Measurements from ENCODE around the gene ID1.

Gene ID1

GRCh38 chr20:31605031-31605901 lies at the start of gene ID1:
TSS of gene ID1 (plus strand) at chr20:31605289. CDS start at chr20:31605388, 99 bp downstream.
- DNase-seq: peak; percentile 92 to 93

GRCh38 chr20:31559704-31560093 lies 45.4 kb upstream of the ID1 start:
- no peak for DNase-seq

- DNase-seq: peak; percentile 76
Measured at GRCh38 chr20:31560094-31560745, 44.9 kb upstream of the ID1 start.

- DNase-seq: peak; percentile 10 to 15
Measured at GRCh38 chr20:31560746-31561598, 44.1 kb upstream of the ID1 start.

- no peak for DNase-seq
Measured at GRCh38 chr20:31562241-31562640, 42.8 kb upstream of the ID1 start.

GRCh38 chr20:31564284-31564683 lies 40.8 kb upstream of the ID1 start:
- DNase-seq: no peak

- no peak for DNase-seq
Measured at GRCh38 chr20:31565699-31566318, 39.3 kb upstream of the ID1 start.

GRCh38 chr20:31566319-31566657 lies 38.8 kb upstream of the ID1 start:
- DNase-seq: no peak

- no peak for DNase-seq
Measured at GRCh38 chr20:31566658-31567379, 38.3 kb upstream of the ID1 start.

GRCh38 chr20:31567380-31567720 lies 37.7 kb upstream of the ID1 start:
- DNase-seq: no peak

- DNase-seq: no peak
Measured at GRCh38 chr20:31568041-31568731, 36.9 kb upstream of the ID1 start.

- no peak for DNase-seq
Measured at GRCh38 chr20:31568773-31569162, 36.3 kb upstream of the ID1 start.

GRCh38 chr20:31569163-31570020 lies 35.7 kb upstream of the ID1 start:
- DNase-seq: peak; percentile 50 to 57

GRCh38 chr20:31570021-31570463 lies 35.0 kb upstream of the ID1 start:
- DNase-seq: no peak

- no peak for DNase-seq
Measured at GRCh38 chr20:31570735-31571617, 34.1 kb upstream of the ID1 start.

GRCh38 chr20:31572042-31572700 lies 32.9 kb upstream of the ID1 start:
- peak; percentile 34 to 48 for DNase-seq

GRCh38 chr20:31572701-31573554 lies 32.2 kb upstream of the ID1 start:
- DNase-seq: peak; percentile 89 to 93
